ENCODE measurements around the gene SPAG8. TPM values are rescaled to one million over a fixed set of nuclear protein-coding genes. Genes with fewer than 3 reads are reported as not detected.

The SPAG8 gene
- total and polyA plus RNA-seq, 2 experiments from 2014 or later = 0.45 TPM

DNA sequence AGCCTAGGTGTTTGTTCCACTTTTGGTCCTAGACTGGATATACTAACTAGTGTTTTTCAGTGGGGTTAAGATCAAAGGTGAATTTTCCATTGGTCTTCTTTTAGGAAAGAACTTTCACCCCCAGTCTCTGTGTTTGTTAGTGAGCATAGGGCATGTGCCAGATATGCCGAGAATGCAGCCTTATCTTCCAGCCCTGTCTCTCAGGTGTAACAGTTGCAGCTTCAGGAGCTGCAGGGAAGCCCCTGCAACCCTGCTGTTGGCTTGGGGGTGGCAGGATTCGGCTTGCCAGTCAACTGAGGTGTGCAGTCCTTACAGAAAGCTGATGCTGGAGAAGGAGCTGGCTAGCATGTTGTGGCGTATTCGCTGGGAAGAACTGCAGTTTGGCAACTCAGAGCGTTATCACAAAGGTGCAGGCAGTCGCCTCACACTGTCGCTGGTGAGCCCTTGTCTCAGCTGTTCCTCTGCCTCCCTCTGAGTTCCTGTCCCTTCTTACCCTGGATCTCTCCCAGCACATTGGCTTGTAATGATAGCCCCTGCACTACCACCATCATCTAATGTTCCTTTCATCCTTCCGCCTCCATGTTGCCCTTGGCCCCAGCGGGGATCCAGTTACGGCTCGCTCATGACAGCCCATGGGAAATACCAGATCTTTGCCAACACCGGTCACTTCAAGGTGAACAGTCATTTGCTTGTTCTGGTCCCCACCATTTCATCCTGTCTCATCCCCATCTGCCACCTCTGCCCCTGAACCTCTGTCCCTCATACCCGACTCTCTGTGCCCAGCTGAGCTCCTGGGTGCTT, 10.5 kb downstream of the SPAG8 start:
- 0 out of 2 replicates have a peak, but pooled peaks cover 7% of the 10 kb centered on the region for H3K36me3 ChIP-seq (ENCODE audit: insufficient read depth)
- Mint-ChIP-seq H3K4me3 (no peak overlapping the region), H3K27ac (no peak overlapping the region), H3K9me3 (no peaks in the 10 kb centered on the region; the same call in 2 of the 3 replicates), H3K27me3 (ENCODE audit: insufficient read depth, low read depth, poor library complexity) (peaks cover 4% of the 10 kb centered on the region), H3K4me1 (peaks cover 1% of the 10 kb centered on the region; the same call in 2 of the 3 replicates), H3K36me3 (ENCODE audit: low read depth) (no peaks in the 10 kb centered on the region; the same call in 1 of the 3 replicates)
- peaks cover 3% of the 10 kb centered on the region; the same call in 1 of the 2 replicates for H3K4me1 ChIP-seq (ENCODE audit: insufficient read depth)
- no peak overlapping the region for H3K27ac ChIP-seq (ENCODE audit: low read depth)
- no peak for ATAC-seq
- DNase-seq (ENCODE audit: low spot score) = no peak
- no peaks in the 10 kb centered on the region for H3K27me3 ChIP-seq (ENCODE audit: insufficient read depth)
- no peaks in the 10 kb centered on the region for H3K79me2 ChIP-seq (replicated peaks; ENCODE audit: insufficient read depth)
- H3K4me3 ChIP-seq = no peak overlapping the region
- TF ChIP-seq CREB1 (CRISPR knock-in tag; IDR thresholded peaks at IDR 0.05; ENCODE audit: low read depth) (no peak), ZNF114 (CRISPR knock-in tag; IDR thresholded peaks at IDR 0.05) (no peak), JUNB (IDR thresholded peaks at IDR 0.05; ENCODE audit: unreplicated experiment) (no peak), ETS1 (IDR thresholded peaks at IDR 0.05) (no peak), POLR2AphosphoS5 (IDR thresholded peaks at IDR 0.05; ENCODE audit: low read depth) (no peak), ZNF331 (CRISPR knock-in tag; IDR thresholded peaks at IDR 0.05; ENCODE audit: low read depth) (no peak), EZH2phosphoT487 (IDR thresholded peaks at IDR 0.05; ENCODE audit: unreplicated experiment) (no peak), CTCF (conservative IDR thresholded peaks at IDR 0.05; ENCODE audit: low read depth in 2 of 2) (no peak), EZH2 (IDR thresholded peaks at IDR 0.05; ENCODE audit: low read depth, unreplicated experiment) (no peak), NANOG (IDR thresholded peaks at IDR 0.05; ENCODE audit: borderline replicate concordance) (no peak), STAT1 (IDR thresholded peaks at IDR 0.05; ENCODE audit: unreplicated experiment) (no peak)
- TF ChIP-seq, protein P1, sequence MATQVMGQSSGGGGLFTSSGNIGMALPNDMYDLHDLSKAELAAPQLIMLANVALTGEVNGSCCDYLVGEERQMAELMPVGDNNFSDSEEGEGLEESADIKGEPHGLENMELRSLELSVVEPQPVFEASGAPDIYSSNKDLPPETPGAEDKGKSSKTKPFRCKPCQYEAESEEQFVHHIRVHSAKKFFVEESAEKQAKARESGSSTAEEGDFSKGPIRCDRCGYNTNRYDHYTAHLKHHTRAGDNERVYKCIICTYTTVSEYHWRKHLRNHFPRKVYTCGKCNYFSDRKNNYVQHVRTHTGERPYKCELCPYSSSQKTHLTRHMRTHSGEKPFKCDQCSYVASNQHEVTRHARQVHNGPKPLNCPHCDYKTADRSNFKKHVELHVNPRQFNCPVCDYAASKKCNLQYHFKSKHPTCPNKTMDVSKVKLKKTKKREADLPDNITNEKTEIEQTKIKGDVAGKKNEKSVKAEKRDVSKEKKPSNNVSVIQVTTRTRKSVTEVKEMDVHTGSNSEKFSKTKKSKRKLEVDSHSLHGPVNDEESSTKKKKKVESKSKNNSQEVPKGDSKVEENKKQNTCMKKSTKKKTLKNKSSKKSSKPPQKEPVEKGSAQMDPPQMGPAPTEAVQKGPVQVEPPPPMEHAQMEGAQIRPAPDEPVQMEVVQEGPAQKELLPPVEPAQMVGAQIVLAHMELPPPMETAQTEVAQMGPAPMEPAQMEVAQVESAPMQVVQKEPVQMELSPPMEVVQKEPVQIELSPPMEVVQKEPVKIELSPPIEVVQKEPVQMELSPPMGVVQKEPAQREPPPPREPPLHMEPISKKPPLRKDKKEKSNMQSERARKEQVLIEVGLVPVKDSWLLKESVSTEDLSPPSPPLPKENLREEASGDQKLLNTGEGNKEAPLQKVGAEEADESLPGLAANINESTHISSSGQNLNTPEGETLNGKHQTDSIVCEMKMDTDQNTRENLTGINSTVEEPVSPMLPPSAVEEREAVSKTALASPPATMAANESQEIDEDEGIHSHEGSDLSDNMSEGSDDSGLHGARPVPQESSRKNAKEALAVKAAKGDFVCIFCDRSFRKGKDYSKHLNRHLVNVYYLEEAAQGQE (IDR thresholded peaks at IDR 0.05; ENCODE audit: unreplicated experiment) = no peak
- TF ChIP-seq, protein P2, sequence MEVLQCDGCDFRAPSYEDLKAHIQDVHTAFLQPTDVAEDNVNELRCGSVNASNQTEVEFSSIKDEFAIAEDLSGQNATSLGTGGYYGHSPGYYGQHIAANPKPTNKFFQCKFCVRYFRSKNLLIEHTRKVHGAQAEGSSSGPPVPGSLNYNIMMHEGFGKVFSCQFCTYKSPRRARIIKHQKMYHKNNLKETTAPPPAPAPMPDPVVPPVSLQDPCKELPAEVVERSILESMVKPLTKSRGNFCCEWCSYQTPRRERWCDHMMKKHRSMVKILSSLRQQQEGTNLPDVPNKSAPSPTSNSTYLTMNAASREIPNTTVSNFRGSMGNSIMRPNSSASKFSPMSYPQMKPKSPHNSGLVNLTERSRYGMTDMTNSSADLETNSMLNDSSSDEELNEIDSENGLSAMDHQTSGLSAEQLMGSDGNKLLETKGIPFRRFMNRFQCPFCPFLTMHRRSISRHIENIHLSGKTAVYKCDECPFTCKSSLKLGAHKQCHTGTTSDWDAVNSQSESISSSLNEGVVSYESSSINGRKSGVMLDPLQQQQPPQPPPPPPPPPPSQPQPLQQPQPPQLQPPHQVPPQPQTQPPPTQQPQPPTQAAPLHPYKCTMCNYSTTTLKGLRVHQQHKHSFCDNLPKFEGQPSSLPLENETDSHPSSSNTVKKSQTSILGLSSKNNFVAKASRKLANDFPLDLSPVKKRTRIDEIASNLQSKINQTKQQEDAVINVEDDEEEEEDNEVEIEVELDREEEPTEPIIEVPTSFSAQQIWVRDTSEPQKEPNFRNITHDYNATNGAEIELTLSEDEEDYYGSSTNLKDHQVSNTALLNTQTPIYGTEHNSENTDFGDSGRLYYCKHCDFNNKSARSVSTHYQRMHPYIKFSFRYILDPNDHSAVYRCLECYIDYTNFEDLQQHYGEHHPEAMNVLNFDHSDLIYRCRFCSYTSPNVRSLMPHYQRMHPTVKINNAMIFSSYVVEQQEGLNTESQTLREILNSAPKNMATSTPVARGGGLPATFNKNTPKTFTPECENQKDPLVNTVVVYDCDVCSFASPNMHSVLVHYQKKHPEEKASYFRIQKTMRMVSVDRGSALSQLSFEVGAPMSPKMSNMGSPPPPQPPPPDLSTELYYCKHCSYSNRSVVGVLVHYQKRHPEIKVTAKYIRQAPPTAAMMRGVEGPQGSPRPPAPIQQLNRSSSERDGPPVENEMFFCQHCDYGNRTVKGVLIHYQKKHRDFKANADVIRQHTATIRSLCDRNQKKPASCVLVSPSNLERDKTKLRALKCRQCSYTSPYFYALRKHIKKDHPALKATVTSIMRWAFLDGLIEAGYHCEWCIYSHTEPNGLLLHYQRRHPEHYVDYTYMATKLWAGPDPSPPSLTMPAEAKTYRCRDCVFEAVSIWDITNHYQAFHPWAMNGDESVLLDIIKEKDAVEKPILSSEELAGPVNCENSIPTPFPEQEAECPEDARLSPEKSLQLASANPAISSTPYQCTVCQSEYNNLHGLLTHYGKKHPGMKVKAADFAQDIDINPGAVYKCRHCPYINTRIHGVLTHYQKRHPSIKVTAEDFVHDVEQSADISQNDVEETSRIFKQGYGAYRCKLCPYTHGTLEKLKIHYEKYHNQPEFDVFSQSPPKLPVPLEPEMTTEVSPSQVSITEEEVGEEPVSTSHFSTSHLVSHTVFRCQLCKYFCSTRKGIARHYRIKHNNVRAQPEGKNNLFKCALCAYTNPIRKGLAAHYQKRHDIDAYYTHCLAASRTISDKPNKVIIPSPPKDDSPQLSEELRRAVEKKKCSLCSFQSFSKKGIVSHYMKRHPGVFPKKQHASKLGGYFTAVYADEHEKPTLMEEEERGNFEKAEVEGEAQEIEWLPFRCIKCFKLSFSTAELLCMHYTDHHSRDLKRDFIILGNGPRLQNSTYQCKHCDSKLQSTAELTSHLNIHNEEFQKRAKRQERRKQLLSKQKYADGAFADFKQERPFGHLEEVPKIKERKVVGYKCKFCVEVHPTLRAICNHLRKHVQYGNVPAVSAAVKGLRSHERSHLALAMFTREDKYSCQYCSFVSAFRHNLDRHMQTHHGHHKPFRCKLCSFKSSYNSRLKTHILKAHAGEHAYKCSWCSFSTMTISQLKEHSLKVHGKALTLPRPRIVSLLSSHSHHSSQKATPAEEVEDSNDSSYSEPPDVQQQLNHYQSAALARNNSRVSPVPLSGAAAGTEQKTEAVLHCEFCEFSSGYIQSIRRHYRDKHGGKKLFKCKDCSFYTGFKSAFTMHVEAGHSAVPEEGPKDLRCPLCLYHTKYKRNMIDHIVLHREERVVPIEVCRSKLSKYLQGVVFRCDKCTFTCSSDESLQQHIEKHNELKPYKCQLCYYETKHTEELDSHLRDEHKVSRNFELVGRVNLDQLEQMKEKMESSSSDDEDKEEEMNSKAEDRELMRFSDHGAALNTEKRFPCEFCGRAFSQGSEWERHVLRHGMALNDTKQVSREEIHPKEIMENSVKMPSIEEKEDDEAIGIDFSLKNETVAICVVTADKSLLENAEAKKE (CRISPR knock-in tag; IDR thresholded peaks at IDR 0.05) = no peak
- no peaks in the 10 kb centered on the region for H3K9me2 ChIP-seq (ENCODE audit: insufficient read depth)
- no peaks in the 10 kb centered on the region; the same call in 1 of the 2 replicates for H4K20me1 ChIP-seq (replicated peaks; ENCODE audit: insufficient read depth)
- no peak overlapping the region for H2AFZ ChIP-seq
- H3K4me2 ChIP-seq = no peak overlapping the region
- H3F3A ChIP-seq (replicated peaks; ENCODE audit: low read depth) = 0 out of 2 replicates have a peak, but pooled peaks cover 3% of the 10 kb centered on the region

Measured in GM23338 (cell line).